Activated gamma-delta T cell treated with anti-CD3 and anti-CD28 coated beads, Interleukin-2, amount 50 U/mL, for 16 hours (primary cell): ENCODE measurements around the gene MAML2.

Experiments used
- DNase-seq: peaks from one replicate; pipeline ENCODE4 v3.0.0-alpha.2; 2020; ENCODE audit warnings: low read depth

The MAML2 gene

GRCh38 chr11:96238563-96239135, 104.3 kb downstream of the MAML2 start:
- DNase-seq, result no peak

DNA sequence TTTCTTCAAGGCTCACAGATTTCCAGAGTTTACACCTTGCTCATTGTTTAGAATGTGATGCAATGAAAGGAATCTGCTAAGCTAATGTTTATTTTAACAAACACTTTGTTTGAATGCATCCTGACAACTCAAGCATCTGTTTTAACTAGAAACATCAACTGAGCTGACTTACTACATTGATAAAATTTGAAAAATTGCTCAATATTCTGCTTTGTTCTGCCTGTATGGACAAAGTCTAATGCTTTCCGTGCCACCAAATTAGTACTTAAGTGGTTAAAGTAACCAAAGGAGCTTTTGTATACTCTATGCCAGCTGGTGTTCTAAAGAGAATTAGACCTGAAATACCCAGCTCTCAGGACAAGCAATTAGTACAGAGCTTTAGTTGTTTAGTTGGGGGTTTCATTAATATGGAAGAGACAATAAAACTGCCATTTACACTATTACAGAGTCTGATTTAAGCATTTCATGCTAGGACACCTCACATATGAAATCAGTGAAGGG, 105.2 kb downstream of the MAML2 start:
- no peak for DNase-seq

GRCh38 chr11:96235751-96236150, 107.2 kb downstream of the MAML2 start:
- no peak for DNase-seq

DNA sequence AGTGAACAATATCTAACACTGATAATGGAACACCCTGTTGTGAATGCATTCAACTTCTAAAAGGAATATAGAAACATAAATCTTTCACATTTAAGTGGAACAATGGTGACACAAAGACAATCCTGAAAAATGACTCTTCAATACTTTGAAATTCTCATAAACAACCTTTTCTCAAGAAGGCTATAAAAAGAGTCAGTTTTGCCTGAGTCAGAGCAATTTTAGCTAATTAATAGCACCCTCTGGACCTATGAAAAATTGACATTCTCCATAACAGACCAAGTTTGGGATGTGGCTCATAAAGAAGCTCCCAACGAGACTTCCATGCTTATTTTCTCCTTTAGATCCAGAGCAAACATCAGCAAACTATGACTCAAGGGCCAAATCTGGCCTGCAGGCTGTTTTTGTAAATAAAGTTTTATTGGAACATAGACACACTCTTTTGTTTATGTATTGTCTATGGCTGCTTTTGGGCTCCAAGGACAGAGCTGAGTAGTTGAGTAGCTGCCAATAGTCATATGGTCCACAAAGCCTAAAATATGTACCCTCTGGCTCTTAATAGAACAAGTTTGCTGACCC, 108.0 kb downstream of the MAML2 start:
- no peak for DNase-seq

DNA sequence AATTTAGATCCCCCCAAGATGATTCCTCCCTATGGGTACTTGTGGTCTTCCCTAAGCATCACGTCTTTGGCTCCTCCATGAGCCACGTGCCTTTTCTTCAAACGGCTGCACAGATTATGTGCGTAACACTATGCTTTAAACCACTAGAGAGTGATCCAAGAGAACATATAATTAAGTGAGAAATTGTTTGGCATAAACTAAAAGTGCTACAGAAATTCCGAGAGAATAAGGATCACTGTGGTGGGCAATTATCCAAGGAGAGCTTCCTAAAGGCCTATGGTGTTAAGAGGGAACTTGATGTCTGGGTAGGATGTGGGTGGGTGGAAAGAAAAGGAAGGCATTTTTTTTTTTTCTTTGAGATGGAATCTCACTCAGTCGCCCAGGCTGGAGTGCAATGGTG, 110.9 kb downstream of the MAML2 start:
- no peak for DNase-seq

DNA sequence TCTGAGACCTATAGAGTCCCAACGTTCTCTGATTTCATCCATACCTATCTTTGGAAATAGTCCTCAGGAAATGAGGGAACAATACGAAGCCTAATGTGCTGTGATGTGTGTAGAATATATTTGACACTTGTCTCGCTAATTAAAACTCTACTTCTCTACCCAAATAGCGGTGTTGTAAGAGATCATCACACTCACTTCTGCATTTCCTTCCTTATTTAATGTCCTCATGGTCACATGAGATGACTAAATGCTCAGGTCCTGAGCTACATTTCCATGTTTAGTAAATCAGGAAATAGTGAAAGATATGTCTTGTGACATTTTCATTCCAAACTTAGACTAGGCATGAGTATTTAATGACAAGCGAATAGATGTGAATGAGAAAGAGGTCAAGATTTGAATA, 112.3 kb downstream of the MAML2 start:
- no peak for DNase-seq

DNA sequence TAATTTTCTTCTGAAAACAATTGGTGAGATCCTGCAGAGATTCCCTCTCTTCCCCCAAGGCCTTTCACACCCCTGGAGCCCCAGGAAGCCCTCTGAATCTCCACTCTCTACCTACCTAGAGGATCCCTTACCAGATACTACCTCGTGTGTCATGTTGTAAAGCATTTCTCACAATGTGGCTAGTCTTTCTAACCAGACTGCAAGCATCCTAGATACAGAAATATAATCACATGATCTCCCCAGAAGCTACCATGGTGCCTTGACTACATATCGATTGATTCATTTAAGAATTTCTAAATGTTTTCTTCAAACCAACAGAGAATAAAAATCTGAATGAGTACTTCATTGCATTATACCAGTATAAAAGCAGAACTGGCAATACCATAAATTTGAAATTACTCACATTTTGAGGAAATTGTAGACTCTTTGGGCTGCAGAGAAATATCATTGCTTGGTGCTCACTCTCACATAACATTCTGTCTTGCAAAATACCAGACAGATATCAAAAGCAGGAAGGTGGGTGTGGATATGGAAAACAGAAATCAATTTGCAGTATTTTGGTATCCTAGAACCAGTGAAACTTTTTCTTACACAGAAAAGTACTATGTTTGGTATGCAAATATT, 113.5 kb downstream of the MAML2 start:
- no peak for DNase-seq

DNA sequence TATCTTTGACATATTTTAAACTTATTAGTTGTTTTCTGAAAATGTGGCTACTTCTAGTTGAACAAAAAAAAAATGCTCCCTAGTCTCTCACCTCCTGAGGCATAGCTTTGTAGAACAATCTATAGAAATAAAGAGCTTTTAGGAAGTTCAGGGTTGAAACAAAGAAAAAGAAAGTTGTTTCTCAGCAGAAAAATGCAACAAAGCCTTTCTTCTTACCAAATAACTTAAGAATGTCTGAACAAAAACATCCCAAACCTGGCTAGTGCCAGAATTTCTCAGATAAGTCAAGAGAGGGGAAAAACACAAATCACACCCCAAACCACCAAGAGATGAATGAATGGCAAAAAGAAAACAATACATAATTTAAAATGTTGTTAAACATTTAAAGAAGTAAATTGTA, 114.1 kb downstream of the MAML2 start:
- DNase-seq, result no peak

DNA sequence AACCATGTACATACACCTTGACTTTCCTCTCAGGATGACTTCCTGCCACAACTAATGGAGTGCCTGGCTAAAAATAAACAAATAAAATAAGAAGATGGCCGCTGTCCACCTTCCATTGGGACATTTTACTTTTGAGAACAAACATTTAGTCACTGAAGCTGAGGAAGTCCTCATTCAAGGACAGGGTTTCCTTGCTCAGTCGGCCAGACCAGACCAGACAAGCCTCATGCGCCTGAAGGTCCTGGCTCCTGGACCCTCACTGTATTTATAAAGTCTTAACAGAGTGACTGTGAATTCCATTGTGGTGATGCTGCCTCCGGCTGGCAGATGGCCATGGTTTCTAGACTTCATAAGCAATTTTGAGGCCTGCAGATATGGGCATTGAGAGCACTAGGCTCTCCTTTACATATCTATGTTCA, 114.5 kb downstream of the MAML2 start:
- DNase-seq, result no peak

DNA sequence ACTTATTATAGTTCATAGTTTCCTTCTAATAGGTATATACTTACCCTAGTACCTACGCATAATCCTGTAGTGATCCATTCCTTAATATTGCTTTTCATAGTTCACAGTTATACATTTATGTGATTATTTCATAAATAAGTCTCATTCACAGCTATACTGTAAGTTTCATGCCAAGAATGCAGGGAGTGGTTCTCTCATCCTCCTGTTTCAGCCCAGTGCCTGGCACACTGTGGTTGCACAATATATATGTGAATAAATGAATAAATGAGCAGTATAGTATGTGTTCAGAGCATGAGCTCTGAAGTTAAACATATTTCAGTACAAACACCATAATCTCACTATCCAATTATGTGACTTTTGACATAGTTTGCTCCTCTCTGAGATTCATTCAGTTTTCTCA, 115.8 kb downstream of the MAML2 start:
- no peak for DNase-seq

DNA sequence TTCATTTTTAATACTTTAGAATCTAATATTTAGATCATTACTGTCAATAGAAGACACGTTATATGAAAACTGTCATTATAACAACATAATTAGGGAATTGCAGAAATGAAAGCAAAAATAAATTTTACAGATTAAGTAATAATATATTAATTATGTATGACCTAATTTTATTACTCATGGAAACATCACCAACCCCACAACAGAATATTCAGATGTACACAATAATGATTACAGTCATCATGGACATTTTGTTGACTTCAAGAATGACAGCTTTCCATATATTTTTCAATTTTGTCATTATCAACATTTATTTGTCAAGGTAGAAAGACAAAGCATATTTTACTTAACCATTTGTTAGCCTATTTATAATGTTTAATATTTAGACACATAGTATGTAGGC, 119.9 kb downstream of the MAML2 start:
- DNase-seq, result no peak

- DNase-seq, result no peak
Measured at GRCh38 chr11:96222102-96222501, 120.9 kb downstream of the MAML2 start.

GRCh38 chr11:96221244-96222070, 121.5 kb downstream of the MAML2 start:
- no peak for DNase-seq

DNA sequence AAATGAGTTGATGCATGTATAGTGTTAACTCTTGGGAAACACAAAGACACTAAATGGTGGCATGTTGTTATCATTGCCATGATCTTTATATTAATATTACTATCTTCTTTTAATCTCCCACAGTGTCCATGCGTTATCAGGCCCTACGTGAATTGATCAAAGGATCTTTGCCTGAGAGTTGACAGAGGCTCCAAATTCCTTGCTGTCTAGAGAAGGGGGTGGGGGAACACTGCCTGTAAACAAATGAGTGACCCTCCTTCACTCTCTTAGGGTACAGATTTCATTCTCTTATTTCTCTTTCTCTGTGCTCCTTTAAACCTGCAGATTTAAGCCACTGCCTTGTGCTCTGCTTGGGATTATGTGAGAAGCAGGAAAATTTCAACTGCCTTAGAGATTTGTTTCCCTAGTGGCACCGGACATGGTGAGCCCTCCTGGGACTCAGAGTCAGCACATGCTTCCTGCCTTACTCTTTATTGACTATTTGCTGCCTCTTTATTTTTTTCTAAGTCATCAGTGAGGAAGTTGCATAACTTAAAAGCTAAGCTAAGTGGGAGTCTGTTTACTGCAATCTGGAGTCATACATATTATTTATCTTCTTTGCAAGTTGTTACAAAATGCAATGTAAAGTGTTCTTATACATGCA, 122.9 kb downstream of the MAML2 start:
- DNase-seq, result no peak

DNA sequence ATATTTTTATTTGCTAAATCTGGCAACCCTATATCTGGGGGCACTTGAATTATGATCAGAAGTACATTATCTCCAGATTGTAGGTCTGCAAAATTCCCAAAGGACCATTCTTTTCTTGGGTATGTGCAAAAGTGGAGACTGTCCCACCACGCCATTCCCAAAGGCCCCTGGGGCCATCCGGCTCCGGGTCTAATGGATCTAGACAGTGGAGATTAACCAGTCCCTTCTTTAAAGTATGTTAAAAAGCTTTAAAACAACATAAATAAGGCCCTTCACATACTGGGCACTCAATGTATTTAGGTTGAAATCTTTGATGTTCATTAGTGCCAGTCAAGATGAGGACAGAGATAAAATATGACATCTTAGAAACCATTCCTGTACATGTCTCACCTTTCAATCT, 124.1 kb downstream of the MAML2 start:
- DNase-seq, result no peak

DNA sequence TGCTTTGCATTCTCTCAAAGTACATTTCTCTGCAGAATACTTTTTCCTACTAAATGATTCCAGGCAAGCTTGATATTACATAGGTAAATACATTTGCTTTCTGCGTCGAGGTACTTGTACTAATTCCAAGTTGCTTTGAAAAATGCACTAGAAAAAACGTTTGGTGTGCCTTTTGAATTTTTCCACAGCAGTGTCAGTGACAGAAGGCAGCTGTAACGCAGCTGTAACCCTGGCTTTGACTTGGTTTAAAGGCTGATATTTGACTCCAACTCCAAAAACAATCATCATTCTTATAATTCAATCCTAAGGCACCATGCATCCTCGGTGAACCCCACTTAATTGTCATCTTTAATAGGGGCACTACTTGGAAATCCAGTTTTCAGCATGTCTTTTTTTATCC, 125.0 kb downstream of the MAML2 start:
- DNase-seq, result no peak

DNA sequence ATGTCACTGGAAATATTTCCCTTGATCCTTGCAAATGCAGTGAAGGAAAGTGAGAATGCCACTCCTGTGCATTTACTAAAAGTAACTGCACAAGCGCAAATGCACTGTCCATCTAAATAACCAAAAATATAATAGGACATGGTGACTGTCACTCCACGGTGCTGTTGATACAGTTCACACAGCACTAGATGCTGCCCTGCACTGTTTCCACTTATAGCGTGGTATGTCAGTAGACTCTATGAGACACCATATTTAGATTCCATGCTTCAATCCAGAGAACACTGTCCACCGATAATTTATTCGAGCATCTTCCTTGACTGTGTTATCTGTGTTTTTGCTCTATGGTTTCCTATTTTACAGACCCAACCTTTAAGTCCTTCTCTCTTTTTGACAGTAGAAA, 125.8 kb downstream of the MAML2 start:
- DNase-seq, result no peak

GRCh38 chr11:96215826-96216225, 127.2 kb downstream of the MAML2 start:
- no peak for DNase-seq

GRCh38 chr11:96215110-96215782, 127.7 kb downstream of the MAML2 start:
- DNase-seq, result no peak

DNA sequence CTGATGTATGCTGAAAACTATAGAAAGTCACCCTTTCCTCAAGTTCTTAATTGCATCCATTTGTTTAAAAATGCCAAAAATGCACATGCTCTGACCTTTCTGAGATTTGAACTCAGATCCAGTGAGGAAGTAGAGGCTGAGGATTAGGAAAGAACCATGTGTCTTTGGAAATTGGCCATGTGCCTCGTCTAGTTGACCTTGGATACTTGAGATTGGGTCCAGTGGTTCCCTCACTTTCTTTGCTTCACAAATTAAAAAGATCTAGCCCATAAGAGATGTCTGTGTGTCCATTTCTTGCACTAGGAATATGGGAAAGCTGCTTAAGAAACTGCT, 128.3 kb downstream of the MAML2 start:
- DNase-seq, result no peak

- DNase-seq, result no peak
Measured at GRCh38 chr11:96213500-96213899, 129.5 kb downstream of the MAML2 start.

DNA sequence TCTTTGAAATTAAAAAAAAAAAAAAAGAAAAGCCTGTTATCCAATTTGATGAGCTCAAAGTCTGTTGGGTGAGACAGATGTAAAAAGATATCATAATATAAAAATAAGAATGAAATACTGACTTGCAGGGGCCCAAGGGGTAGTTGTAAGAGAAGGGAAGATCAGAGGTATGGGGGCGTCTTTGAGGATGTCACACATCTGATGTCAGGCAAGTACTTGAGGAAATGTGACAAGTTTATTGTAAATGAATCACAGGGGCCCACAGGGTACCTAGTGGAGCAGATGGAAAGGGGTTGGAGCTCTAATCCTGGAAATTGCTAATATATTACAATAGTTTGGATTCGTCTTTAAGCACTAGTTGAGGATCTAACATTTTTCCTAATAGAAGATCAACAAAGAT, 131.6 kb downstream of the MAML2 start:
- DNase-seq, result no peak
